Natural killer cell (primary cell): ENCODE data around the gene NXPH4. TPM values are rescaled to one million over a fixed set of nuclear protein-coding genes. Genes with fewer than 3 reads are reported as not detected.

Experiments
- ATAC-seq, 3 donors: fragments of 150-1000 bp in 2 of 3; fragments of 200-7000 bp in 1 of 3; cut with Tn5 transposase; 1 replicate in 1 of 3; 2 replicates in 2 of 3; pipeline ENCODE4 v1.10.0; 2021; ENCODE audit warnings: mild to moderate bottlenecking in 2 of 3, moderate library complexity in 2 of 3
- DNase-seq, 2 donors: peaks; one replicate each; pipeline versions ENCODE4 v3.0.0 to v3.0.0-alpha.2; 2013 to 2021; ENCODE audit warnings: mixed read lengths in 1 of 2
- H3K27ac ChIP-seq: one replicate; pipeline ENCODE4 v1.5.1; 2013; ENCODE audit warnings: mild to moderate bottlenecking, low read length
- H3K27me3 ChIP-seq: one replicate; pipeline ENCODE4 v1.6.1; 2013; ENCODE audit warnings: low read length; ENCODE audit not compliant: control insufficient read depth, insufficient read depth
- H3K36me3 ChIP-seq: one replicate; pipeline ENCODE4 v1.6.1; 2013; ENCODE audit warnings: low read length; ENCODE audit not compliant: control insufficient read depth, insufficient read depth
- H3K4me1 ChIP-seq: one replicate; pipeline ENCODE4 v1.6.1; 2013; ENCODE audit warnings: low read length; ENCODE audit not compliant: control insufficient read depth, insufficient read depth
- H3K4me3 ChIP-seq: one replicate; pipeline ENCODE4 v1.5.1; 2013; ENCODE audit warnings: low read length
- H3K9me3 ChIP-seq: one replicate; pipeline ENCODE4 v1.6.1; 2013; ENCODE audit warnings: low read length; ENCODE audit not compliant: control insufficient read depth, insufficient read depth
- H3K27ac Mint-ChIP-seq, 2 donors: one replicate each; pipeline ENCODE4 v1.8.0; 2022; ENCODE audit warnings: mild to moderate bottlenecking in 2 of 2, mixed read lengths in 2 of 2, moderate library complexity in 1 of 2
- H3K27me3 Mint-ChIP-seq, 2 donors: one replicate each; pipeline ENCODE4 v1.8.0; 2022; ENCODE audit warnings: low read depth in 2 of 2, mixed read lengths in 2 of 2
- H3K36me3 Mint-ChIP-seq: one replicate; pipeline ENCODE4 v1.8.0; 2022; ENCODE audit warnings: mixed read lengths
- H3K4me1 Mint-ChIP-seq, 2 donors: one replicate each; pipeline ENCODE4 v1.8.0; 2022; ENCODE audit warnings: mixed read lengths in 2 of 2
- H3K4me3 Mint-ChIP-seq: one replicate; pipeline ENCODE4 v1.8.0; 2022; ENCODE audit warnings: mild to moderate bottlenecking, moderate library complexity, mixed read lengths
- H3K9me3 Mint-ChIP-seq, 2 donors: one replicate each; pipeline ENCODE4 v1.8.0; 2022; ENCODE audit warnings: mixed read lengths in 2 of 2
- CTCF ChIP-seq: fragments of 200-600 bp; IDR thresholded peaks from one replicate; pipeline ENCODE4 v1.8.0; 2022; ENCODE audit warnings: antibody characterized with exemption
- WGBS: methylation state at CpG from one replicate; pipeline ENCODE4 v1.1.7; 2013; ENCODE audit warnings: missing lambda C conversion rate; ENCODE audit not compliant: insufficient coverage; 5-methylcytosine and 5-hydroxymethylcytosine counted together
- intact Hi-C: fragments of 100-400 bp; cut with micrococcal nuclease; formaldehyde crosslinking; loops from one replicate; pipeline ENCODE4 v1.14.2; 2022
- total RNA-seq, 4 donors: library from RNA; stranded (reverse); fragments of 120-200 nt in 1 of 4; gene quantifications; one replicate each; pipeline versions ENCODE4 v1.2.3 to v1.2.4, GENCODE V29; 2013 to 2022

Gene NXPH4
- total RNA-seq, 3 donors from 2014 or later (not counting 1 experiment from before 2014, with no cell fraction given): 0.82 TPM; not detected in 2

DNA sequence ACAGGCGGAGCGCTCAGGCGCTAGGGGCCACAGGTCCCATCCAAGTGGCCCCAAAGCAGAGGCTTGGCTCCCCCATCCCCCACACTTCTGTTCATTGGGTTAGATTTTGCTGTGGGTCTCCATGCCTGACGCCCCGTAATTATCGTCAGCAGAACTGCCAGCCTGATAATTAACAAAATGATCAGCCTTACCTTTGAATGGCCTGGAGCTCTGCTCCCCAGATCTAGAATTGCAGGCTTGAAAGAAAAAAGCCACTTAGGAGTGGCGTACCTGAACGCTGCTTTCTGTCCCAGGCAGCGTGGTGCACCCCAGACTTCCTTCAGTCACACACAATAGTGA lies 40.5 kb upstream of the NXPH4 start:
- no peak overlapping the region for H3K27ac Mint-ChIP-seq
- no peak for TF ChIP-seq CTCF
- H3K4me3 Mint-ChIP-seq: no peak overlapping the region

DNA sequence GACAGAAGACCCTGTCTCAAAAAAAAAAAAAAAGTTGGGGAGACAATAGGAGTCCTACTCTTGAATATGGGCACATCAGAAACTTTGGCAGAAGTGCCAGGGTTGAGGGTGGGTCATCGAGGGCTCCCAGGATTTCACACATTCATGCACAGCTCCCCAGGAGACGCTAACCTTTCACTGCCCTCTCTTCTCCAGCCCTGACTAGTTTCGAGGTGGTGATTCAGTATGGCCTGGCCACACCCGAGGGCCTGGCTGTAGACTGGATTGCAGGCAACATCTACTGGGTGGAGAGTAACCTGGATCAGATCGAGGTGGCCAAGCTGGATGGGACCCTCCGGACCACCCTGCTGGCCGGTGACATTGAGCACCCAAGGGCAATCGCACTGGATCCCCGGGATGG lies 39.7 kb upstream of the NXPH4 start:
- H3K27ac Mint-ChIP-seq: no peak overlapping the region
- H3K27me3 ChIP-seq: no peaks in the 10 kb centered on the region
- peaks cover 0 to 5% of the 10 kb centered on the region in 2 donors for H3K4me1 Mint-ChIP-seq
- H3K9me3 ChIP-seq: no peaks in the 10 kb centered on the region
- H3K36me3 Mint-ChIP-seq: no peaks in the 10 kb centered on the region
- intact Hi-C loops: no loop called here
- H3K4me3 ChIP-seq: no peak overlapping the region
- no peaks in the 10 kb centered on the region for H3K9me3 Mint-ChIP-seq
- no peaks in the 10 kb centered on the region for H3K27me3 Mint-ChIP-seq
- no peaks in the 10 kb centered on the region for H3K36me3 ChIP-seq
- WGBS: 90% methylated on average over 9 of the region's 9 CpGs
- H3K4me1 ChIP-seq: no peaks in the 10 kb centered on the region
- ATAC-seq (no peak), DNase-seq (no peak)
- no peak overlapping the region for H3K27ac ChIP-seq
- no peak overlapping the region for H3K4me3 Mint-ChIP-seq
- TF ChIP-seq CTCF: no peak

More for the DNA sequence above, 40.5 kb upstream of the NXPH4 start:
- H3K36me3 Mint-ChIP-seq: no peaks in the 10 kb centered on the region
- H3K9me3 Mint-ChIP-seq: no peaks in the 10 kb centered on the region
- intact Hi-C loops: no loop called here
- Histone ChIP-seq H3K36me3 (no peaks in the 10 kb centered on the region), H3K27me3 (no peaks in the 10 kb centered on the region), H3K4me1 (no peaks in the 10 kb centered on the region), H3K27ac (no peak overlapping the region), H3K9me3 (no peaks in the 10 kb centered on the region), H3K4me3 (no peak overlapping the region)
- WGBS: 96% methylated on average over 9 of the region's 9 CpGs
- no peak for DNase-seq
- ATAC-seq: no peak
- peaks cover 0 to 5% of the 10 kb centered on the region in 2 donors for H3K4me1 Mint-ChIP-seq
- no peaks in the 10 kb centered on the region for H3K27me3 Mint-ChIP-seq

DNA sequence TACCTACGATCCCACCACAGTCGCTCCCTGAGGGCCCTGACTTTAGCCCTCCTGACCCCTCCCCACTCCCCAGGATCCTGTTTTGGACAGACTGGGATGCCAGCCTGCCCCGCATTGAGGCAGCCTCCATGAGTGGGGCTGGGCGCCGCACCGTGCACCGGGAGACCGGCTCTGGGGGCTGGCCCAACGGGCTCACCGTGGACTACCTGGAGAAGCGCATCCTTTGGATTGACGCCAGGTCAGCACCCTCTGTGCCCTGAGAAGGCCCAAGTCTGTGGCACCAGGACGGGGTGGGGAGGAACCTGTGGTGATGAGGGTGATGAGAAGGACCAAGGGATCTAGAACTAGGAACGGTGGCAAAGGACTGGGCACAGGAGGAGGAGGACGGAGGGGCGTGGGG lies 39.2 kb upstream of the NXPH4 start:
- no peak for TF ChIP-seq CTCF
- no peaks in the 10 kb centered on the region for H3K9me3 Mint-ChIP-seq
- intact Hi-C loops: no loop called here

DNA sequence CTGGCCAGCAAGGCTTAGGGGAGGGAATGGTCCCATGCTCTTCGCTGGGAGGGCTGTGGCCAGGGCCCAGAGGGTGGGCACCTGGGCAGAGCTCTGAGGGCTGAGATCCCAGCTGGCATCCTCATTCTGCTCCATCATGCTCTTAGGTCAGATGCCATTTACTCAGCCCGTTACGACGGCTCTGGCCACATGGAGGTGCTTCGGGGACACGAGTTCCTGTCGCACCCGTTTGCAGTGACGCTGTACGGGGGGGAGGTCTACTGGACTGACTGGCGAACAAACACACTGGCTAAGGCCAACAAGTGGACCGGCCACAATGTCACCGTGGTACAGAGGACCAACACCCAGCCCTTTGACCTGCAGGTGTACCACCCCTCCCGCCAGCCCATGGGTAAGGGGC lies 38.4 kb upstream of the NXPH4 start:
- WGBS: 90% methylated on average over 14 of the region's 14 CpGs
- Histone ChIP-seq H3K27me3 (no peaks in the 10 kb centered on the region), H3K27ac (no peak overlapping the region), H3K36me3 (no peaks in the 10 kb centered on the region), H3K4me1 (no peaks in the 10 kb centered on the region), H3K9me3 (no peaks in the 10 kb centered on the region), H3K4me3 (no peak overlapping the region)
- intact Hi-C loops: no loop called here
- no peak overlapping the region for H3K27ac Mint-ChIP-seq
- H3K9me3 Mint-ChIP-seq: no peaks in the 10 kb centered on the region
- DNase-seq (no peak), ATAC-seq (no peak)
- H3K4me3 Mint-ChIP-seq: no peak overlapping the region
- no peak for TF ChIP-seq CTCF
- H3K27me3 Mint-ChIP-seq: no peaks in the 10 kb centered on the region
- peaks cover 0 to 7% of the 10 kb centered on the region in 2 donors for H3K4me1 Mint-ChIP-seq
- no peaks in the 10 kb centered on the region for H3K36me3 Mint-ChIP-seq

More for the DNA sequence above, 39.2 kb upstream of the NXPH4 start:
- no peak for ATAC-seq
- Histone ChIP-seq H3K4me1 (no peaks in the 10 kb centered on the region), H3K27me3 (no peaks in the 10 kb centered on the region), H3K36me3 (no peaks in the 10 kb centered on the region), H3K27ac (no peak overlapping the region), H3K4me3 (no peak overlapping the region), H3K9me3 (no peaks in the 10 kb centered on the region)
- Mint-ChIP-seq H3K36me3 (no peaks in the 10 kb centered on the region), H3K27me3 (no peaks in the 10 kb centered on the region), H3K27ac (no peak overlapping the region), H3K4me3 (no peak overlapping the region), H3K4me1 (peaks cover 0 to 5% of the 10 kb centered on the region in 2 donors)
- no peak for DNase-seq
- WGBS: 90% methylated on average over 16 of the region's 16 CpGs
